ENCODE data around the gene RRP1.
"Not testable (repeated sequence)": the region's sequence is repeated elsewhere in the genome, so short reads cannot be mapped to it uniquely, and the experiment has no call there.

Gene RRP1

DNA sequence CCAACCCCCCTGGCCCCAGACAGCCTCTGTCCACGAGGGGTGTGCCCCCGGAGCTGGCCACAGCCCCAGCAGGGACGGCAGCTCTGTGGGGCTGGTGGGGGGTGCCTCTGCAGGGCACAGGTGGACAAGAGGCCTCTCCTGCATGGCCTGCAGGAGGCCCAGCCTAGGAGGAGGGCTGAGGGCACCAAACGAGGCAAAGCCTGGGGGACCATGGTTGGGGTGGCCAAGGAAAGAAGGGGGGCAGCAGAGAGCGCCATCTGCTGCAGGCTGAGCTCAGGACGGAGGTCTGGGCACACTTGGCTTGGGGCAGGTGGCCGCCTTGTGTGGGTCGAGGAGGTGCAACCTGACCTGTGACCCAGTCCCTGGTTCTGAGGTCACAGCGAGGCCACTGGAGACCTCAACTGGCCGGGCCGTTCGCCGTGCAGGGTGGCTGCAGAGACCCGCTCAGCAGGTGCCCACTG, 27.3 kb downstream of the RRP1 start:
- DNase-seq (ENCODE audit: low read depth): no peak

DNA sequence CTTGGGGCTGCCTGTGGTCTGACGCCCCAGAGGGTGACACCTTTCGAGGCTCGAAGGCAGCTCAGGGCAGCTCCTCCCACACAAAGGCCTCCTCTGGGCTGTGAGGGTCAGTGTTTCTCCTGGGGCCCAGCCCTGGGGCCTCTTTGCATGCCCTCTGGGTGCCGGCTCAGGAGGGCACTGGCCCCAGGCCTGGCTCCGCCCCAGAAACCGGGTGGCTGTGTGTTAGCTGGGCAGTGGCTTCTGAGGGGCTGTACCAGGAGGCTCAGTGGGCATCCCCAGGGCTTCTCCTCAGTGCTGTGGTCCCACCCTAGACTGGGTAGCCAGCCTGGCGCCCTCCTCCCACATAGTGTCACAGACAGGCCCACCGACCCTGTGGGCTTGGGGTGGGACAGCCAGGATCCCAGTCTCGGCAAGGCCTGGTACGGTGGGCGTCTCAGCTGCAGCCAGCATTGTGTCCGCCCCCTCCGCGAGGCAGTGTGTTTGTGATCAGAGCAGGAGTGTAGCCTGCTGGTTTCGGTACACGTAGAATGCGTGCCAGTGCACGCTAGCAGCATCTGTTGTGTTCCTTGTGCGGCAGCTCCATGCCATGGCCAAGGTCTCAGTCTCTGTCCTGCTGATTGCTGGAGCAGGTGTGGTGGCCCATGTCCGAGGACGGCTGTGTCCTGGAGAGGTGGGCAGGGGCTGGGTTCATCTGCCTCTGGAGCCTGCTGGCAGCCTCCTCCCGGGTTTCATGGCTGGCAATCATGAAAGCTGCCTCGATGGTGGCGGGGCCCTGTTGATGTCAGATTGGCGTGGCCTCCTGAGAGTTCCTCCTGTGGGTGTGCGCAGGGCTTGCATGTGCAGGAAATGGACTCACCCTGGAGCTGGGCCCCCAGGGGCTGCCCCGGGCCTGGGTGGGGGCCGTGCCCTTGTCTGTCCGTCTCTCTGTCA, 28.0 kb downstream of the RRP1 start:
- DNase-seq (ENCODE audit: low read depth): no peak

DNA sequence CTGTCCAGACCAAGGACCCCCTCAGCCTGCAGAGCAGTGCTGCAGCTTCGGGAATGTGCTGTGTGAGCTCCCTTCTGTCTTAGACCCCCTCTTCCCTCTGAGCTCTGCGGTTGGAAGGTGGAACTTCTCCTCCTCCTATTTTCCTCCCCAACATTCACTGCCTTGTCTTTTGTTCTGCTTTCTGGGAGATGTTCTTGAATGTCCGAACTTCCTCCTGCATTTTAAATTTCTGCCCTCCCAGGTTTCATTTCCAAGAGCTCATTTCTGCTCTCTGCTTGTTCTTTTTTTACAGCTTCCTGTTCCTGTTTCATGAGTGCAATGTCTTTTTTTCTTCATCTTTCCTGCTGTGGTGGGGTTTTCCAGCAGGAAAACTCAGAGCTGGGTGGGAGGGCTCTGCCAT, 29.3 kb downstream of the RRP1 start:
- DNase-seq (ENCODE audit: low read depth): no peak

DNA sequence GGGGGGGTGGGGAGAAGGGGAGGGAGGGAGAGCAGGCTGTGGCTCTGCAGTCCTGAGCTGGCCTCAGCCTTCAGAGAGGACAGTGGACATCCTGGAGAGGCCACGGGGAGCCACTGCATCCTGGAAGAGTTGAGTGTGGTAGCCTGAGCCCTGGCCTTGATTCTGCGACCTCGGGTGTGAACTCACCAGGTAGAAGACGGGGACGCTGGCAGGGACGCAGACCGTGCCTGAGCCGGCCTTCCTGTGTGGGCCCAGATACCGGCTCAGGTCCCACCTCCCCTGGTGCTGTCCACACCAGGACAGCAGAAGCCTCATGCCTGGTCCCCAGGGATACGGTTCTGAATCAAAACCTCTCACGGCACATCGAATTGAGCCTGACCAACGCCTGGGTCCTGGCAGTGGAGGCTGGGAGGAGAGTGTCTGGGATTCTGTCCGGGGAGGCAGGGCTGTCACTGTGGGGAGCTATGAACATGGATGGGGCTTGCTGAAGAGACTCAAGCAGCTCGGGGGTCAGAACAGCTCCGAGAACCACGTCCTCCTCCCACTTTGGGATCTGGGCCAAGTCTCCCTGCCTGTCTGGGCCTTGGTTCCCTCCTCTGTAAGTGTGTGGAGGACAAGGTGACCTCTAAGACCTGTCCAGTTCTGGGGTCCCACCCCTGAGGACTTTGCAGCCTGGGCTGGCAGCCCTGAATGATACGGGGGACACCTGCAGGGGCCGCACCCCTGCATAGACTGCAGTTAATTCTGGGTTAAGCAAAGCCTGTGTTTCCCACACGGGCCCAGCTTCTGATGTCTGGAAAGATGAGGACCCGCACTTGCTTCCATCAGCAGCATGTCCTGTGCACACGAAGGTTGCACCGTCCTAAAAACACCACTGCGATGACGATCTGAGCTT, 30.4 kb downstream of the RRP1 start:
- DNase-seq (ENCODE audit: low read depth): no peak

DNA sequence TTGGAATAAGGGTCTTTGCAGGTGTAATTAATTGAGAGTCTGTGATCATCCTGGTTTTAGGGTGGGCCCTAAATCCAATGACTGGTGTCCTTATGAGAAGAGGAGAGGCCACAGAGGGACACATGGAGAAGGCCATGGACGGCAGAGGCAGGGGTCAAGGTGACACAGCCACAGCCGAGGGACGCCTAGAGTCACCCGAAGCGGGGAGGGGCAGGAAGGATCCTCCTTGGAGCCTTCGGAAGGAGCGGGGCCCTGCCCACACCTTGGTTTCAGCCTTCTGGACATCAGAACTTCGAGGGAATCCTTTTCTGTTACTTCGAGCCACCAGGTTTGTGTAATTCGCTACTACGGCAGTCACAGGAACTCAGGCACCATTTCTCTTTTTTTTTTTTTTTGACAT, 31.1 kb downstream of the RRP1 start:
- DNase-seq (ENCODE audit: low read depth): no peak

DNA sequence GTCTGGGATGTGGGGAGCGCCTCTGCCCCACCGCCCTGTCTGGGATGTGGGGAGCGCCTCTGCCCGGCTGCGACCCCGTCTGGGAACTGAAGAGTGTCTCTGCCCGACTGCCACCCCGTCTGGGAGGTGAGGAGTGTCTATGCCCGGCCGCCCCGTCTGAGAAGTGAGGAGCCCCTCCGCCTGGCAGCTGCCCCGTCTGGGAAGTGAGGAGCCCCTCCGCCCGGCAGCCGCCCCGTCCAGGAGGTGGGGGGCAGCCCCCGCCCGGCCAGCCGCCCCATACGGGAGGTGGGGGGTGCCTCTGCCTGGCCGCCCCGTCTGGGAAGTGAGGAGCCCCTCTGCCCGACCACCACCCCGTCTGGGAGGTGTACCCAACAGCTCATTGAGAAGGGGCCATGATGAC, 32.8 kb downstream of the RRP1 start:
- DNase-seq (ENCODE audit: low read depth): not testable (repeated sequence)

DNA sequence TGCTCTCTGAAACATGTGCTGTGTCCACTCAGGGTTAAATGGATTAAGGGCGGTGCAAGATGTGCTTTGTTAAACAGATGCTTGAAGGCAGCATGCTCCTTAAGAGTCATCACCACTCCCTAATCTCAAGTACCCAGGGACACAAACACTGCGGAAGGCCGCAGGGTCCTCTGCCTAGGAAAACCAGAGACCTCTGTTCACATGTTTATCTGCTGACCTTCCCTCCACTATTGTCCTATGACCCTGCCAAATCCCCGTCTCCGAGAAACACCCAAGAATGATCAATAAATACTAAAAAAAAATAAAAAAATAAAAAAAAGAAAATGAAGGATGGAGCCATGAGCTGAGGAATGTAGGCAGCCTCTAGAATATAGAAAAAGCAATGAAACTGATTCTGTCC, 33.4 kb downstream of the RRP1 start:
- not testable (repeated sequence) for DNase-seq (ENCODE audit: low read depth)

DNA sequence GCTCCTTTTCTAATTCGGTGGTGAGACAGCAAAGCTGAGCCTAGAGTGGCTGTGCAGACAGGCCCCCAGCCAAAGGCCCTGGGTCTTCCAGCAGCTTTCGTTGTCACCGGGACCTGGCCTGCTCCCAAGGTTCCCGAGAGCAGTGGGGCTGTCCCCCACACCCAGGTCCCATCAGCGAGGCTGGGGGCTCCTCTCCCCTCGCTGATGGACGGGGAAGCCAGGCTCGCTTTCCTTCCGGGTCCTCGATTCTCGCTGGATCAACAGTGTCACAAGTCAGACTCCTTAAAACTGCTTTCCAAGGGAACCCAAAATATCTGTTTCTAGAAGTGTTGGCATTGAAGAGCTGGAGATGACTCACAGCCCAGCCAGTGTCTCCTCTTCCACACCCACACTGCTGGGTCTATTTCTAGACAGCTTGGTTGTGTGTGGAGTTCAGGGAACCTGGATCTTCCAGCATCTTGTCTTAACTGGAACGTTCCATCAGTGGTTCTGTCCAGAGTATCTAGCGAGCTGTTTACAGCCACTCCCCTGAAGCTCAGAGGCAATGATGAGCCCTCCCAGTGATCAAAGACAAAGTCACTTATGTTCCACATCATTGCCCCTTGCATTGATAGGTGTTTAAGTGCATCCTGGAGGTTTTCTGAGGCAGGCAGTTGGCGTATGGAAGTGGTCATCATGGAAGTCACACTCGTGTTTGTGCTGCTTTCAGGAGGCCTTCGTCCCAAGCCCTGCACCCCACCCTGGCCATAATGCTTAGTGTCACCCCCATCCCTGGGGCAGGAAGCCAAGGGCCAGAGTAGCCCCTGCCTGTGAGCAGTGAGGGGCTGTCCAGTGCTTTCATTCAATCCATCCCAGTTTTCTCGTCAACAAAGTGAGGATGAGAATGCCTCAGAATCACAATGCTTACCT, 35.2 kb downstream of the RRP1 start:
- no peak for DNase-seq (ENCODE audit: low read depth)

DNA sequence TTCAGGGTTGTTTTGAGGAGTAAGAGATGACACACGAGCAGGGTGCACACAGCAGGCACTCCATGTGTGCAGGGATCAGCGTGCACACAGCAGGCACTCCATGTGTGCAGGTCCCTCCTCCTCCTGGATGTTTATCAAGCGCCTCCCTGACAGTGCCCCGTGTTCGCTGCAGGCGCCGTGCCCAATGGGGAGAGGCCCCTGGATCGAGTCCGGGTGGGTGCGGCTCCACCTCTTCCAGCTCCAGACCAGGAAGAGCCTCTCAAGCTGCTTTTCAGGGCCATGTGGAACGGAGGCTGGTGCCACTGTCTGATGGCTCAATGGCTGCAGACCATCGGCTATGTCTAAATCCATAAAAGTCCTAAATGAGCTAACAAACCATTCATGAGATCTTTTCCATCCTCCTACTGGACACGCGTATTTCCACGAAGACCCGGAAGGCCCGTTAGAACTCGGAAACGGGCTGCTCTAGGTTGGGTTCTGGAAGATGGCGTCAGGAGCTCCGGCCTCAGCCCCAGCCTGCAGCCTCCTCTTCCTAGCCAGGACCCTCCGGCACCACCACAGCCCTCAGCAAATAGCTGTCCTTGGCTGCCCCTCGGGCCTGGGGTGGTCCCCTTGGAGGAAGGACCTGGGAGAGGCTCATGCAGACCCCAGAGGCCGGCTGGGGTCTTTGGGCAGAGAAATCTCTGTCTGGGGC, 36.0 kb downstream of the RRP1 start:
- no peak for DNase-seq (ENCODE audit: low read depth)

DNA sequence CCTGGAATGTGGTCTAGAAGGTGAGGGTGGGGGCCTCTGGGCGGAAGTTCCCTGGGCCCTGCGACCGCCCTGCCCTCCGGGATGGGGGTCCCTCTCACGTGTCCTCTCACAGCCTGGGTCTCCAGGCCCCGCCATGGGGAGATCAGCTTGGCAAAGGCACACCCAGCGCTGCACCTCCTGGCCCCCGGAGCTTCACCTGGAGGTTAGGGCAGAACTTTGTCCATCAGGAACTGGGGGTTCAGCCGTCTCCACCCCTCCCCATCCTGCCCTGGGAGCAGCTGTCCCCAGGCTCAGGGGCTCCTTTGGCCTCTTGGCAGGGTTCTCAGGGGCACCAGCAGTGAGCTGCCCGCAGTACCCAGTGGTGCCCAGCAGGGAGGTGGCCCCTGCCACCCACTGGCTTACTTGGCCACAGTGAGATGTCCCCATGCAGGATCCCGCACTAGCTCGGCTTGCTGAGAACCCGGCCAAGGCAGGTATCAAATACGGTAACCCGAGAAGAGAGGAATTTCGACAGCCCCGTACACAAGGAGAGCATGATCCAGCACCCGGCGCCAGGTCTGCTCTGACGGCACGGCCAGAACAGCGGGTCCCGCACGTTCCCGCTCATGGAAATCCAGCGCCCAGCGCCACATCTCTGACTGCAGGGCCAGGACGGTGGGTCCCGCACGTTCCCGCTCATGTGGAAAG, 36.7 kb downstream of the RRP1 start:
- no peak for DNase-seq (ENCODE audit: low read depth)

DNA sequence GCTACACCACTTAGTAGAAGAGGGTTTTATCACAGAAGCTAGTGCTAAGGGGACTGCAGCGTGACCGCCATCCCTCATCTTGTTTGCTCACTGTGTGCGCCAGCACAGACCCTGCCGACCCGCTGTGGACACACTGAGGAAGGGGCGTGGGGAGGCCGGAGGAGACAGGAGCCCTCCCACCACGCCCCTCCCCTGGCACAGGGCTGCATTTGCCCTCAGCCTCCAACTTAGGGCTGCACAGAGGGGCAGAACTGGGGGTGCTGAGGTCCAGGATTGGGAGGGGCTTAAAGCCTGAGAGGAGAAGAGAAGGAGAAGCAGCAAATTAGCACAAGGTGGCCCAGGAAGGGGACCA, 37.2 kb downstream of the RRP1 start:
- DNase-seq (ENCODE audit: low read depth): no peak

DNA sequence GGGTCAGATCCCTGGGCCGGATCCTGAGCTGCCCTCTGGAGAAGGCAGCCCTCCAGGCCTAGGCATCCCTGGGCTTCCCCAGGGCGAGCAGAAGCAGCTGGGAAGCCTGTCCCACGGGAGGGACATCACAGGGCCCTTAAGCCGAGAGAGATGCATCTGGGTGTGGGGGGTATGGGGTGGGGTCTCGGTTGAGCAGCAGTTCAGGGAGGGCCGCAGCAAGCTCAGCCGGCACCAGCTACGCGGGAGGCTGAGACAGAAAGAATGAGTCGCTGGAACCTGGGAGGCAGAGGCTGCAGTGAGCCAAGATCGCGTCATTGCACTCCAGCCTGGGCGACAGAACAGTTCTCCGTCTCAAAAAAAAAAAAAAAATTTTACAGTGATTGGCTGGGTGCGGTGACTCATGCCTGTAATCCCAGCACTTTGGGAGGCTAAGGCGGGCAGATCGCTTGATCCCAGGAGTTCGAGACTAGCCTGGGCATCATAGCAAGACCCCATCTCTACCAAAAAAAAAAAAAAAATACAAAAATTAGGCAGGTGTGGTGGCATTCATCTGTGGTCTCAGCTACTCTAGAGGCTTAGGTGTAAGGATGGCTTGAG, 37.7 kb downstream of the RRP1 start:
- no peak for DNase-seq (ENCODE audit: low read depth)

DNA sequence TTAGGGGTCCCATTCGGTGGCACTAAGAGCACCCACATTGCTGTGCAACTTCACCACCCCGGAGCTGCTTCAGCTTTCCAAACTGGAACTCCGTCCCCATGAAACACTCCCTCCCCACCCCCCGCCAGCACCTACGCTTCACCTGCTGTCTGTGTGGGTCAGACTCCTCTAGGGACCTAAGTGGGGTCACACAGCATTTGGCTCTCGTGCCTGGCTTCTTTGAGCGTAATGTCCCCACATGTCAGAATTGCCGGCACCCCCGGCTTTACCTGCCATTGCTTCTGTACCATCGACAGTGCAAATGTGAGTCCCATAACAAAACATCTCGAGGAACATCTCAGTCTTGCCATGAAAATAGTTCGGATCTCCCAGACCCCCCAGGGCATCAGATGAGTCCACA, 39.8 kb downstream of the RRP1 start:
- no peak for DNase-seq (ENCODE audit: low read depth)

DNA sequence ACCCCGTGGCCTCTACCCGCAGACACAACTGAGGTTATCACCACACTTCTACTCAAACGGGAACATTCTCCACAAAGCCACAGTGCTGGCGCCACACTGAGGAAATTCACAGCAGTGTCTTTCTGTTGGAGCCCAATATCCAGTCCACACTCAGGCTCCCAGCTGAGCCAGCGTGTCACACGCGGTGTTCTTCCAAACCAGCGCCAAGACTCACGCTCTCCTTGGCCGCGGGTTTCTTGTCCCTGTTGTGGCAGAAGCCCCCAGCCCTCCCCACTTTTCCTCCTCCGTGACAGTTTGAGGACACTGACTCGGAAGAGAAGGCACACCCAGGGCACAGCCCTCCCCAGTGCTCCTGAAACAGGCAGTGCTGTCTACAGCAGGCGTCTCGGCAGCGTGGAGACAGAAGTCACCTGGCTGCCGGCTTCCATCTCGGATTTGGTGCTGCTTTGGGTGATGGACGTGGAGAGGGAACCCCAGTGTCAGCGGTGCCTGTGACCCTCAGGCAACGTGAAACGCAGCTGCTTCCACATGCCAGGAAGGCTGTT, 40.3 kb downstream of the RRP1 start:
- DNase-seq (ENCODE audit: low read depth): no peak

DNA sequence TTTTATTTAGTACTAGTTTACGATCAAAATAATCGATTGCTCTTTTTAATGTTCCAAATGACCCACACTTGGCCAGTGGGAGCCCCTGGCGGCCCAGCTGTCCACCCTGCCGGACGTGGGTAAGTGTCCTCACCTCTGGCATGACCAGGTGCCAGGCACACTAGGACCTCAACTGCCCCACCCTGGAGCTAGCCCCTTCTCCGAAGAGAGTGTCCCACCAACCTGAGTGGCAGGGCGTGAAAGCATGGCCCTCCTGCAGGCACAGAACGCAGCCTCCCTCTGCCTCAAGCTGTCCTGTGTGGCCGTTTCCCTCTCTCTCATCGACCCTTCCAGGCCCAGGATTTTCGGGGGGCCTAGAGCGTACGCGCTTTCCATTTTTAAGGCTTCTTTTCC, 42.8 kb downstream of the RRP1 start:
- no peak for DNase-seq (ENCODE audit: low read depth)

DNA sequence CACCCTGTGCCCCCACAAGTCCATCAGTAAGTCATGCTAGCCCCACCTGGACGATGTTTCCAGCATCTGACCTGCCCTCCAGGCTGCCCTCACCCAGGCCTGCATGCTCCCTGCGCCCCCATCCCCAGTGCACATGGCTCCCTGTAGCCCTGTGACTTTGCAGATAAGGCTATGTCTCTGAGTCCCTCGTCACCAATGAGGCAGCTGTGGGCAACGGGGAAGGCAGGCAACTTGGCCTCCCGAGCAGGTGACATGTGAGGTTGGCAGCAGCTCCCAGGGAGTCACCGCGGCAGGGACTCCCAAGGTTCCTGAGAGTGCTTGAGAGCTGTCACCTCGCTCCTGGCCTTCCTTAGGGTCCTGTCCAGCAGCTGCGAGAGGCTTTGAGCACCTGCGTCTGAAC, 43.3 kb downstream of the RRP1 start:
- DNase-seq (ENCODE audit: low read depth): no peak

DNA sequence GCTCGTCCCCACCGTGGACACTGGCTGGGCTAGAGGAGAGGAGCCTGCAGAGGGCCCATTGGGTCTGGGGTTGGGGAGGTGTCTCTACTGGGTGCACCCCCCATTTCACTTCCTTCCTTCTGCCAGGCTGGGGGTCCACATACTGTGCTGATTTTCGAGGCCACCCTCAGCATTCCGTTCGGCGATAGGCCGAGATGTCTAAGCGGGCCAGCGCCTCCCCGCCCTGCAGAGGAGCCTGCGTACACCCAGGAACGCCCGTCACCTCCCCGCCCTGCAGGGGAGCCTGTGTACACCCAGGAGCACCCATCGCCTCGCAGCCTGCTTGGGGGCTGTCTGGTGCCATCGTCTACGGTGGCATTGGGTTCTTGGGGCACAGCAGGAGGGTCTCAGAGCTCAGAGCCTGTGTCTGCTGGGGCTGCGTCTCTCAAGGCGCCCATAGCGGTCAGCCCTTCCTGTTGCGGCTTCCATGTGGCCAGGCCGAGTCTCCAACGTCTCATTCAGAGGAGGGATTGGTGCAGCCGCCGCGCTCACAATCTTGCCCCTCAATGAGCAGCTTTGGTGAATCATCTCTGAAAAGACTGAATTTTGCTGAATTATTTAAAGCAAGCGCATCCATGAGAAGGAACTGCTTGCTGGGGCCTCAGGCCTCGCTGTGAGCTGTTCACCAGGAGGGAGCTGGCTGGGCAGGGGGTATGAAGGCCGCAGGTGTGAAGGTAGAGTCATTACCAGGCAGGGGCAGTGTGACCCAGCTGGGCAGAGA, 44.9 kb downstream of the RRP1 start:
- no peak for DNase-seq (ENCODE audit: low read depth)

DNA sequence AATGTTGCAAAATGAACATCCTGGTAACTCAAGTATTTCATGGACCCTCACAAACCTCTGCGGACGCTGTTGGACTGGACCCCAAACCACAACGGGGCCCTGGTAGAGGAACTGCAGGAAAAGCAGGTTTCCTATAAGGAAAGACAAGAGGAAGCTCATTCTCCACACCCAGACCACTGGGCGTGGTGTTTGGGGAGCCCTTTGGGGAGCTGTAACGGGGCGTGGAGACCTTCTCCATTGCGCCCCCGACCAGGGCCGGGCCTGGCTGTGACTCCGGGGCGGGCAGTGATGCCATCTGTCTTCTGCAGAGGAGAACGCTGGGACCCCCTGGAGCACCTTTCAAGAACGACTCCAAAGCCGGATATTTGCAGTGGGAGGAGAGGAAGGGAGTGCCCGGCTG, 45.7 kb downstream of the RRP1 start:
- no peak for DNase-seq (ENCODE audit: low read depth)

DNA sequence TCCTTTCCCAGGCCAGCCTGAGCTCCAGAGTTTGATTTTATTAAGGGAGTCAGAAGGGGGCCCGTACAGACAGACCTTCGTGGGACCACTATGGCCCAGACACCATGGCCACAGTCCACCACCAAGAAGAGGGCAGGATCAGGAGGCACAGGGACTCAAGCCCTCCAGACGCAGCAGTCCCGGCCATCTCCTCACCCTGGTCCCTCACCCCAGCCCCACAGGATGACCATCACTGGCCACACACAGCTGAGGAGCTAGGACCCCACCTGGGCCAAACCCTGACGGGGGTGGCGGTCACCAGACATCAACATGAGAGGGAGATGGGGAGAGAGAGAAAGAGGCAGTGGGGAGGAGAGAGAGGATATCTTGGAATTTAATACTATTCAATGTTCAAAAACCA, 46.5 kb downstream of the RRP1 start:
- no peak for DNase-seq (ENCODE audit: low read depth)
